H9 (cell line): Measurements from ENCODE around the gene WBP1. TPM values are rescaled to one million over a fixed set of nuclear protein-coding genes. Genes with fewer than 3 reads are reported as not detected.
A peak's percentile ranks its signal among the peaks of the same experiment; 100 is the strongest.

Experiments
- DNase-seq: peaks from one replicate; pipeline ENCODE4 v3.0.0-alpha.2; 2017
- H2AFZ ChIP-seq: one replicate; pipeline ENCODE4 v1.6.1; 2013; ENCODE audit warnings: mild to moderate bottlenecking, low read length, control low read depth, moderate library complexity
- H2AK5ac ChIP-seq: 2 replicates; pipeline ENCODE4 v1.6.1; 2013; ENCODE audit warnings: low read length, control low read depth, mixed read lengths; ENCODE audit not compliant: insufficient read length
- H2BK120ac ChIP-seq: one replicate; pipeline ENCODE4 v1.6.1; 2013; ENCODE audit warnings: low read depth, mild to moderate bottlenecking, low read length, control low read depth, inconsistent platforms; ENCODE audit not compliant: poor library complexity, severe bottlenecking
- H2BK12ac ChIP-seq: 2 replicates; pipeline ENCODE4 v1.6.1; 2013; ENCODE audit warnings: low read length, control low read depth, mixed read lengths, low read depth; ENCODE audit not compliant: insufficient read length
- H2BK15ac ChIP-seq: 2 replicates; pipeline ENCODE4 v1.6.1; 2013; ENCODE audit warnings: low read depth, low read length, control low read depth
- H2BK20ac ChIP-seq: one replicate; pipeline ENCODE4 v1.6.1; 2013; ENCODE audit warnings: low read depth, mild to moderate bottlenecking, low read length, control low read depth, inconsistent platforms; ENCODE audit not compliant: poor library complexity, severe bottlenecking
- H2BK5ac ChIP-seq: 2 replicates; pipeline ENCODE4 v1.6.1; 2013; ENCODE audit warnings: low read length, control low read depth, mixed read lengths; ENCODE audit not compliant: insufficient read length
- H3K14ac ChIP-seq: 2 replicates; pipeline ENCODE4 v1.6.1; 2013; ENCODE audit warnings: low read length, control low read depth; ENCODE audit not compliant: insufficient read depth
- H3K18ac ChIP-seq: 2 replicates; pipeline ENCODE4 v1.6.1; 2013; ENCODE audit warnings: low read depth, mild to moderate bottlenecking, mixed read lengths, low read length, control low read depth; ENCODE audit not compliant: insufficient read length
- H3K23ac ChIP-seq: 2 replicates; pipeline ENCODE4 v1.6.1; 2013; ENCODE audit warnings: low read length, control low read depth, mixed read lengths, low read depth; ENCODE audit not compliant: insufficient read length
- H3K23me2 ChIP-seq: 2 replicates; pipeline ENCODE4 v1.6.1; 2013; ENCODE audit warnings: low read depth, mild to moderate bottlenecking, mixed read lengths, low read length, control low read depth; ENCODE audit not compliant: insufficient read length, poor library complexity, severe bottlenecking
- H3K27ac ChIP-seq: 2 replicates; pipeline ENCODE4 v1.5.1; 2013; ENCODE audit warnings: low read length, control low read depth, mixed read lengths, low read depth; ENCODE audit not compliant: insufficient read length
- H3K27me3 ChIP-seq: 2 replicates; pipeline ENCODE4 v1.6.1; 2013; ENCODE audit warnings: low read length, control low read depth, inconsistent platforms; ENCODE audit not compliant: insufficient read depth
- H3K4ac ChIP-seq: 2 replicates; pipeline ENCODE4 v1.6.1; 2013; ENCODE audit warnings: low read depth, mild to moderate bottlenecking, control low read depth, inconsistent platforms, low read length, moderate library complexity
- H3K4me1 ChIP-seq: 2 replicates; pipeline ENCODE4 v1.6.1; 2013; ENCODE audit warnings: low read length, control low read depth, inconsistent platforms; ENCODE audit not compliant: insufficient read depth
- H3K4me2 ChIP-seq: 2 replicates; pipeline ENCODE4 v1.6.1; 2013; ENCODE audit warnings: low read length, control low read depth, mixed read lengths; ENCODE audit not compliant: insufficient read length, insufficient read depth
- H3K56ac ChIP-seq: 2 replicates; pipeline ENCODE4 v1.6.1; 2013; ENCODE audit warnings: low read depth, mild to moderate bottlenecking, mixed read lengths, low read length, control low read depth; ENCODE audit not compliant: insufficient read length
- H3K79me1 ChIP-seq: 2 replicates; pipeline ENCODE4 v1.6.1; 2013; ENCODE audit warnings: low read depth, mild to moderate bottlenecking, moderate library complexity, low read length, control low read depth, inconsistent platforms; ENCODE audit not compliant: insufficient read depth, poor library complexity, severe bottlenecking
- H3K79me2 ChIP-seq: 2 replicates; pipeline ENCODE4 v1.6.1; 2013; ENCODE audit warnings: low read length, control low read depth, inconsistent platforms; ENCODE audit not compliant: insufficient read depth
- H3K9ac ChIP-seq: 2 replicates; pipeline ENCODE4 v1.6.1; 2013; ENCODE audit warnings: low read length, control low read depth, mixed read lengths; ENCODE audit not compliant: insufficient read length; ENCODE audit errors: extremely low read depth
- H3K9me3 ChIP-seq: one replicate; pipeline ENCODE4 v1.6.1; 2013; ENCODE audit warnings: low read depth, low read length, inconsistent platforms; ENCODE audit not compliant: control insufficient read depth
- H3T11ph ChIP-seq: one replicate; pipeline ENCODE4 v1.6.1; 2013; ENCODE audit warnings: mild to moderate bottlenecking, low read length, control low read depth, inconsistent platforms
- H4K20me1 ChIP-seq: one replicate; pipeline ENCODE4 v1.6.1; 2013; ENCODE audit not compliant: control insufficient read depth, insufficient read length, insufficient read depth
- H4K5ac ChIP-seq: 2 replicates; pipeline ENCODE4 v1.6.1; 2013; ENCODE audit warnings: low read depth, mild to moderate bottlenecking, mixed read lengths, low read length, control low read depth; ENCODE audit not compliant: insufficient read length
- H4K8ac ChIP-seq: replicated peaks from 2 replicates; pipeline ENCODE4 v1.6.1; 2013; ENCODE audit warnings: low read length, control low read depth, mixed read lengths, low read depth; ENCODE audit not compliant: insufficient read length
- H4K91ac ChIP-seq: 2 replicates; pipeline ENCODE4 v1.6.1; 2013; ENCODE audit warnings: low read depth, mild to moderate bottlenecking, moderate library complexity, mixed read lengths, low read length, control low read depth; ENCODE audit not compliant: insufficient read length
- H3K27ac Mint-ChIP-seq, 3 experiments: 2 replicates in 2 of 3; 3 replicates in 1 of 3; pipeline ENCODE4 v1.8.0; 2020 to 2021; ENCODE audit warnings: mixed read lengths in 3 of 3, mild to moderate bottlenecking in 1 of 3, moderate library complexity in 1 of 3
- H3K27me3 Mint-ChIP-seq: 2 replicates; pipeline ENCODE4 v1.8.0; 2021; ENCODE audit warnings: low read depth, mild to moderate bottlenecking, moderate library complexity, mixed read lengths
- H3K36me3 Mint-ChIP-seq, 3 experiments: 2 replicates in 2 of 3; 3 replicates in 1 of 3; pipeline ENCODE4 v1.8.0; 2020 to 2021; ENCODE audit warnings: low read depth in 3 of 3, mixed read lengths in 3 of 3; ENCODE audit not compliant: insufficient read depth in 1 of 3
- H3K4me1 Mint-ChIP-seq, 2 experiments: 2 replicates each; pipeline ENCODE4 v1.8.0; 2020; ENCODE audit warnings: mixed read lengths in 2 of 2
- H3K4me3 Mint-ChIP-seq, 2 experiments: 2 replicates in 1 of 2; 3 replicates in 1 of 2; pipeline ENCODE4 v1.8.0; 2020 to 2021; ENCODE audit warnings: mild to moderate bottlenecking in 2 of 2, mixed read lengths in 2 of 2, moderate library complexity in 1 of 2
- H3K9me3 Mint-ChIP-seq, 2 experiments: 2 replicates in 1 of 2; 3 replicates in 1 of 2; pipeline ENCODE4 v1.8.0; 2020; ENCODE audit warnings: mild to moderate bottlenecking in 2 of 2, mixed read lengths in 2 of 2, moderate library complexity in 1 of 2
- WGBS: extraction: QIAGEN DNeasy Blood & Tissue Kit; methylation state at CpG from one replicate; pipeline ENCODE4 v1.1.7; 2013; ENCODE audit warnings: missing lambda C conversion rate, low lambda C conversion rate, mixed read lengths; ENCODE audit not compliant: insufficient read length; ENCODE audit errors: extremely low coverage; 5-methylcytosine and 5-hydroxymethylcytosine counted together
- total RNA-seq: library from RNA; stranded (reverse); gene quantifications from 2 replicates; pipeline ENCODE4 v1.2.1, GENCODE V29; 2021
- TF ChIP-seq, protein P1 (sequence below): fragments of 200-600 bp; sonication (generic); conservative IDR thresholded peaks from 3 replicates; pipeline ENCODE4 v1.8.0; 2021; ENCODE audit warnings: antibody characterized with exemption, mild to moderate bottlenecking

Gene WBP1
- total RNA-seq, 1 experiment from 2014 or later: 82.1 TPM

DNA sequence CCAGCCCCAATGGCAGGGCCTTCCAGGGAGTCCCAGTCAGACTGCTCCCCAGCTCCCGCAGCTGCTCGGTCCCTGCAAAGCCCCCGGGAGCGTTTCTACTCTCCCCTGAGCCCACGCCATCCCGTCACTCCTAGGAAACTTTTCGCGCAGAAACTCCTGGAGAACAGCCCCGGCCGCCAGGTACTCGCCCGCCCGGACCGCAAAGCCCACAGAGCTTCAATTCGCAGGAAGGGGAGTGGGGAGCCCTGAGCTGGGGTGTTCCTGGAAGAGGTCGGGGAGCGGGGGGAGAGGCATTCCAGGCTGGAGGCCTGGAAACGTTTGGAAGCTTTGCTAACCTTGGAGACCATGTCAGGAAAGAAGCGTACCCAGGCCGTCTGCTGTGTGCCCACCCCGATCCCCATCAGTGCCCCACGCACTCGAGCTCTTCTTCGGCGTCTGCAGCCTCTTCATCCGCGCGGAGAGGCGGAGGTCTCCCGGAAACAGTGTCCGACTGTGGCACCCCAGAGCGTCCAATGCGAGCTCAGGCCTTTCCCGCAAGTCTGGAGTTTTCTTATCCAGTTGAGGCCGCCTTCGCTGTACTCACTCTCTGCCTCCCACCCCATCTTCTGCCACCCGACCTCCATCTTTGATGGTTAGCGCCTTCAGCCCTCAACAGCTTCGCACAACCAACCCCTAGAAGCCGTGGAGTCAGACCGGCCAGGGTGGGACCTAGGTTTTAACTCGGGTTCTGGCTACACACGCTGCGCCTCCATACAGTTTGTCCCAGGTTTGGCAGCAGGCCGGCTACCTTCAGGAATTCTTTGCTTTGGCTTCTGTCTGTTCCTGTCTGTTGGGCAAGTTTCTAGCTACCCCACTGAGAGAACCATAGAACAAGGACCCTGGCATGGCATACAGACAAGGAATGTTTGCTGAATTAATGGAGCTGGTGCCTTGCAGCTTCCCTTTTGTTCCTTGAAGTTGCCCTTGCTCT lies 45.6 kb downstream of the WBP1 start:
- H3K27me3 Mint-ChIP-seq: peaks cover 81% of the 10 kb centered on the region
- no CpG with 5 or more reads among the region's 45 CpGs for WGBS
- peaks cover 59 to 67% of the 10 kb centered on the region in 2 experiments for H3K4me1 Mint-ChIP-seq

More for the DNA sequence above, 45.6 kb downstream of the WBP1 start:
- no peak overlapping the region for H3T11ph ChIP-seq
- H3K56ac ChIP-seq: no peak overlapping the region
- H2BK120ac ChIP-seq: no peak overlapping the region
- H3K23me2 ChIP-seq: peaks cover 31% of the 10 kb centered on the region
- H3K27ac ChIP-seq: no peak overlapping the region
- H3K4me1 ChIP-seq: peaks cover 4% of the 10 kb centered on the region; the same call in 1 of the 2 replicates
- H3K4ac ChIP-seq: no peak overlapping the region
- no peak overlapping the region for H3K27ac Mint-ChIP-seq
- no peaks in the 10 kb centered on the region for H3K9me3 ChIP-seq
- no peak overlapping the region for H2AK5ac ChIP-seq
- no peak overlapping the region for H4K8ac ChIP-seq
- no peak overlapping the region for H3K18ac ChIP-seq
- H4K91ac ChIP-seq: no peak overlapping the region
- H3K4me3 Mint-ChIP-seq: peak overlapping the region; percentile 72 to 85
- no peak overlapping the region for H2AFZ ChIP-seq
- DNase-seq: no peak
- peaks cover 64% of the 10 kb centered on the region for H3K27me3 ChIP-seq
- H2BK12ac ChIP-seq: no peak overlapping the region
- no peak overlapping the region for H3K23ac ChIP-seq
- H4K20me1 ChIP-seq: no peaks in the 10 kb centered on the region
- H3K4me2 ChIP-seq: peak overlapping the region; percentile 54
- H4K5ac ChIP-seq: no peak overlapping the region
- TF ChIP-seq, protein P1, sequence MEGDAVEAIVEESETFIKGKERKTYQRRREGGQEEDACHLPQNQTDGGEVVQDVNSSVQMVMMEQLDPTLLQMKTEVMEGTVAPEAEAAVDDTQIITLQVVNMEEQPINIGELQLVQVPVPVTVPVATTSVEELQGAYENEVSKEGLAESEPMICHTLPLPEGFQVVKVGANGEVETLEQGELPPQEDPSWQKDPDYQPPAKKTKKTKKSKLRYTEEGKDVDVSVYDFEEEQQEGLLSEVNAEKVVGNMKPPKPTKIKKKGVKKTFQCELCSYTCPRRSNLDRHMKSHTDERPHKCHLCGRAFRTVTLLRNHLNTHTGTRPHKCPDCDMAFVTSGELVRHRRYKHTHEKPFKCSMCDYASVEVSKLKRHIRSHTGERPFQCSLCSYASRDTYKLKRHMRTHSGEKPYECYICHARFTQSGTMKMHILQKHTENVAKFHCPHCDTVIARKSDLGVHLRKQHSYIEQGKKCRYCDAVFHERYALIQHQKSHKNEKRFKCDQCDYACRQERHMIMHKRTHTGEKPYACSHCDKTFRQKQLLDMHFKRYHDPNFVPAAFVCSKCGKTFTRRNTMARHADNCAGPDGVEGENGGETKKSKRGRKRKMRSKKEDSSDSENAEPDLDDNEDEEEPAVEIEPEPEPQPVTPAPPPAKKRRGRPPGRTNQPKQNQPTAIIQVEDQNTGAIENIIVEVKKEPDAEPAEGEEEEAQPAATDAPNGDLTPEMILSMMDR: no peak
- no peak overlapping the region for H3K14ac ChIP-seq
- H3K36me3 Mint-ChIP-seq: peaks cover 24 to 33% (median 24%) of the 10 kb centered on the region in 3 experiments
- peaks cover 3 to 5% of the 10 kb centered on the region in 2 experiments; a peak in 3 of 5 replicates for H3K9me3 Mint-ChIP-seq
- no peak overlapping the region for H2BK15ac ChIP-seq
- H2BK20ac ChIP-seq: no peak overlapping the region
- H3K79me2 ChIP-seq: no peaks in the 10 kb centered on the region
- H3K9ac ChIP-seq: no peak overlapping the region
- H3K79me1 ChIP-seq: no peaks in the 10 kb centered on the region
- no peak overlapping the region for H2BK5ac ChIP-seq
